Mesenchymal stem cell (in vitro differentiated cells and primary cell): ENCODE measurements around the gene CARD16.
"Not testable (repeated sequence)": the region's sequence is repeated elsewhere in the genome, so short reads cannot be mapped to it uniquely, and the experiment has no call there.

Experiments
- DNase-seq: peaks from one replicate; pipeline ENCODE4 v3.0.0-alpha.2; 2013
- H2AFZ ChIP-seq: one replicate; pipeline ENCODE4 v1.6.1; 2013; ENCODE audit warnings: low read depth, mild to moderate bottlenecking, control low read depth, inconsistent platforms, low read length, moderate library complexity
- H2AK5ac ChIP-seq: 2 replicates; pipeline ENCODE4 v1.6.1; 2013; ENCODE audit warnings: low read length, moderate library complexity, mild to moderate bottlenecking, inconsistent platforms; ENCODE audit not compliant: severe bottlenecking
- H2BK120ac ChIP-seq: one replicate; pipeline ENCODE4 v1.6.1; 2013; ENCODE audit warnings: low read depth, mild to moderate bottlenecking, inconsistent platforms, low read length, moderate library complexity
- H2BK12ac ChIP-seq, 2 experiments: one replicate each; pipeline ENCODE4 v1.6.1; 2013; ENCODE audit warnings: inconsistent platforms in 2 of 2, low read length in 2 of 2, mild to moderate bottlenecking in 2 of 2, moderate library complexity in 2 of 2, control low read depth in 1 of 2
- H2BK15ac ChIP-seq: one replicate; pipeline ENCODE4 v1.6.1; 2013; ENCODE audit warnings: mild to moderate bottlenecking, low read depth, inconsistent platforms; ENCODE audit not compliant: poor library complexity, severe bottlenecking
- H2BK5ac ChIP-seq: 2 replicates; pipeline ENCODE4 v1.6.1; 2013; ENCODE audit warnings: low read depth, mild to moderate bottlenecking, low read length, control low read depth, inconsistent platforms; ENCODE audit not compliant: poor library complexity, severe bottlenecking
- H3K14ac ChIP-seq, 2 experiments: one replicate each; pipeline ENCODE4 v1.6.1; 2013; ENCODE audit warnings: inconsistent platforms in 2 of 2, low read length in 2 of 2, control low read depth in 1 of 2, mild to moderate bottlenecking in 1 of 2, moderate library complexity in 1 of 2
- H3K18ac ChIP-seq, 2 experiments: one replicate each; pipeline ENCODE4 v1.6.1; 2013; ENCODE audit warnings: inconsistent platforms in 2 of 2, low read length in 2 of 2, control low read depth in 1 of 2, low read depth in 1 of 2, mild to moderate bottlenecking in 1 of 2
- H3K23ac ChIP-seq, 2 experiments: one replicate each; pipeline ENCODE4 v1.6.1; 2013; ENCODE audit warnings: inconsistent platforms in 2 of 2, low read length in 2 of 2, mild to moderate bottlenecking in 2 of 2, moderate library complexity in 2 of 2, control low read depth in 1 of 2
- H3K27ac ChIP-seq: 2 replicates; pipeline ENCODE4 v1.5.1; 2013; ENCODE audit warnings: mild to moderate bottlenecking, moderate library complexity, low read length, control low read depth, inconsistent platforms; ENCODE audit not compliant: poor library complexity, severe bottlenecking
- H3K27me3 ChIP-seq, 2 experiments: 2 replicates each; pipeline versions ENCODE4 v1.6.1 to v1.7.0; 2013; ENCODE audit warnings: low read length in 2 of 2, mild to moderate bottlenecking in 2 of 2, moderate library complexity in 2 of 2, control low read depth in 1 of 2, inconsistent platforms in 1 of 2; ENCODE audit not compliant: control insufficient read depth in 1 of 2, insufficient read depth in 1 of 2
- H3K36me3 ChIP-seq, 2 experiments: 2 replicates each; pipeline versions ENCODE4 v1.6.1 to v1.7.0; 2013; ENCODE audit warnings: low read length in 2 of 2, control low read depth in 1 of 2, inconsistent platforms in 1 of 2, low read depth in 1 of 2, mild to moderate bottlenecking in 1 of 2; ENCODE audit not compliant: insufficient read depth in 2 of 2, control insufficient read depth in 1 of 2
- H3K4ac ChIP-seq, 2 experiments: one replicate each; pipeline ENCODE4 v1.6.1; 2013; ENCODE audit warnings: inconsistent platforms in 2 of 2, low read length in 2 of 2, mild to moderate bottlenecking in 2 of 2, moderate library complexity in 2 of 2, control low read depth in 1 of 2, low read depth in 1 of 2
- H3K4me1 ChIP-seq: 2 replicates; pipeline ENCODE4 v1.6.1; 2013; ENCODE audit warnings: low read depth, low read length, control low read depth; ENCODE audit not compliant: control insufficient read depth, insufficient read depth
- H3K4me2 ChIP-seq: 2 replicates; pipeline ENCODE4 v1.6.1; 2013; ENCODE audit warnings: low read length, mild to moderate bottlenecking, inconsistent platforms; ENCODE audit not compliant: poor library complexity, severe bottlenecking
- H3K4me3 ChIP-seq, 2 experiments: 2 replicates each; pipeline versions ENCODE4 v1.5.1 to v1.7.0; 2013; ENCODE audit warnings: low read length in 2 of 2, mild to moderate bottlenecking in 2 of 2, control low read depth in 1 of 2, low read depth in 1 of 2; ENCODE audit not compliant: insufficient read depth in 1 of 2
- H3K79me1 ChIP-seq: replicated peaks from 2 replicates; pipeline ENCODE4 v1.6.1; 2013; ENCODE audit warnings: mild to moderate bottlenecking, control low read depth, low read length, inconsistent platforms; ENCODE audit not compliant: poor library complexity, severe bottlenecking
- H3K9ac ChIP-seq: 2 replicates; pipeline ENCODE4 v1.7.0; 2013; ENCODE audit warnings: mild to moderate bottlenecking, low read length, moderate library complexity
- H3K9me3 ChIP-seq: 2 replicates; pipeline ENCODE4 v1.7.0; 2013; ENCODE audit warnings: mild to moderate bottlenecking, low read length; ENCODE audit not compliant: control insufficient read depth
- H4K8ac ChIP-seq: one replicate; pipeline ENCODE4 v1.6.1; 2013; ENCODE audit warnings: inconsistent platforms, mild to moderate bottlenecking, low read length, moderate library complexity
- H4K91ac ChIP-seq: one replicate; pipeline ENCODE4 v1.6.1; 2013; ENCODE audit warnings: mild to moderate bottlenecking, low read length, inconsistent platforms
- WGBS: methylation state at CpG from one replicate; pipeline ENCODE4 v1.1.7; 2013; ENCODE audit warnings: mixed read lengths; 5-methylcytosine and 5-hydroxymethylcytosine counted together

CARD16 gene

DNA sequence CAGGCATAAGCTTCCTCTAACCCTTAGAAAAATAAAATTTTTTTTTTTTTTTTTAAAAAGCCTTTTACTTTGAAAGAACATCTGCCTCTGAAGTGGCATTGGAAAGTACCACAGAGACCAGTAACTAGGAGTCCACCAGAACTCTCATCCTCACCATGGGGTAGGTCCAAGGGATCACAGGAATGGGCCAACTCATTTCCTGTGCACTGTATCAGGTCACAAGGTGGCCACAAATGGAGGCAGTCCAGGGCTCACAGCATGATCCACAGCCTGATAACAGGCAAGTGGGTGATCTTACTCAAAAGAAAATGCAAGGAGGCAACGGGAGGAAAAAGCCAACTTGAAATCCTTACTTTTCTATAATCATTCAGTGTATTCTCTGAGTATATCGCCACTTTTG is 24.6 kb upstream of the CARD16 start:
- H3K18ac ChIP-seq, H3K23ac ChIP-seq, H2BK120ac ChIP-seq, H3K14ac ChIP-seq, DNase-seq, H3K9ac ChIP-seq, H3K4me1 ChIP-seq, H3K4me3 ChIP-seq, H3K4me2 ChIP-seq, H3K27me3 ChIP-seq, H2BK5ac ChIP-seq, H2BK12ac ChIP-seq, H2AFZ ChIP-seq, H3K27ac ChIP-seq, H3K9me3 ChIP-seq, H3K36me3 ChIP-seq, H2BK15ac ChIP-seq, H4K91ac ChIP-seq, H3K79me1 ChIP-seq, H2AK5ac ChIP-seq, H3K4ac ChIP-seq, H4K8ac ChIP-seq: not testable (repeated sequence)
- no CpG with 5 or more reads among the region's 2 CpGs for WGBS

DNA sequence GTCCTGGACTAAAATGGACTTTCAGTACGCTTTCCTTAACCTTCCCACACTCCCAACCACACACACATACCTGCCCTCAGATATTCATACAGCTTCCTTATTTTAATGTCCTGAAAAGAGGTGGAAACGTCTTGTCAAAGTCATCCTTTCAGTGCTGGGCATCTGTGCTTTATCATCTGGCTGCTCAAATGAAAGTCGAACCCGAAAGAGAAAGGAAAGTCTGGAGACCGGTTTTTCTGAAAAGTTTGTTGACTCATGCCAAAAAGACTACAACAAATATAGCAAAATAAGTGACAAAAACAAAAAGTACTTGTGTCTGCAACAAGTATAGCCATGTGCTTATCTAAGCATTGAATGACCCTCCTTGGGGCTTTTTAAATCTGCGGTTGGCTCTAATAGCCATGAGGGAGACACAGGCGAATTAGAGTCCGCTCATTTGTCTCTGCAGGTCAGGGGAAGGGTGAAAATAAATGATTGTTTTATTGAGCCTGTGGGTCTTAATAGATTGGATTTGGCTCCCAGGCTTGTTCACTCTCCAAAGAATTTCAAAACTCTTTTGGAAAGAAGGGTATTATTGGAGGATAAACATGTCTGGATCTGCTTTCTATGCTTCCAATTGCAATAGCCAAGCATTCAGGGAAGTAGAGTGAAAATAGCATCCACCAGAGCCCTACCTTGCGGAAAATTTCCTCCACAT is 18.3 kb upstream of the CARD16 start:
- not testable (repeated sequence) for H3K14ac ChIP-seq, H2BK12ac ChIP-seq, H3K36me3 ChIP-seq, H3K4me2 ChIP-seq, H2BK5ac ChIP-seq, H3K4ac ChIP-seq, H2AFZ ChIP-seq, H3K9ac ChIP-seq, H3K9me3 ChIP-seq, H2AK5ac ChIP-seq, H2BK120ac ChIP-seq, DNase-seq, H3K23ac ChIP-seq, H3K27me3 ChIP-seq, H4K8ac ChIP-seq, H3K27ac ChIP-seq, H3K4me1 ChIP-seq, H3K79me1 ChIP-seq, H3K18ac ChIP-seq, H4K91ac ChIP-seq, H2BK15ac ChIP-seq
- 54% methylated on average over 6 of the region's 9 CpGs for WGBS
- peak overlapping the region in 1 of 2 experiments; percentile 42 for H3K4me3 ChIP-seq

DNA sequence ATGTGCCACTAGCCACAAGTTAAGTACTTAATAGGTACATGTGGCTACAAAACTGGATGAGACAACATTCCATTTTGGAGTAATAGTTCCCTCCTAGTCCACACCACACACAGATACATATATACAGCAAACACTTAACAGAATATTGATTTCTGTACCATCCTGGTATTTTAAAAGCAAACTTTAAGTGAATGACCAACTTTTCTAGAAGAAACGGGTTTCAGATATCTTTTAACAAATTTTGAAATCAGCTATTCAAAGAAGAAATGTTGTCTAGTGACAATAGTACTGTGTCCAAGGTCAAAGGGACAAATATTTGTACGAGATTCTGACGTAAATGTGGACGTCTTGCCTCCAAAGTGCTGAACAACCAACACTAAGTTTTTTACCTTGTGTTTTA is 12.3 kb upstream of the CARD16 start:
- DNase-seq = no peak
- no peaks in the 10 kb centered on the region for H3K79me1 ChIP-seq
- no peaks in the 10 kb centered on the region for H3K9me3 ChIP-seq
- H4K8ac ChIP-seq = no peak overlapping the region
- no peak overlapping the region for H3K27ac ChIP-seq
- no peak overlapping the region for H2BK12ac ChIP-seq
- H2BK5ac ChIP-seq = no peak overlapping the region
- no peak overlapping the region for H2BK15ac ChIP-seq
- H4K91ac ChIP-seq = no peak overlapping the region
- H3K4ac ChIP-seq = no peak overlapping the region
- H3K9ac ChIP-seq = no peak overlapping the region
- no CpG with 5 or more reads among the region's 4 CpGs for WGBS
- no peak overlapping the region for H3K18ac ChIP-seq
- H3K4me1 ChIP-seq = no peaks in the 10 kb centered on the region
- H2BK120ac ChIP-seq = no peak overlapping the region
- no peaks in the 10 kb centered on the region for H3K36me3 ChIP-seq
- H2AFZ ChIP-seq = no peak overlapping the region
- no peak overlapping the region for H3K4me3 ChIP-seq
- H3K14ac ChIP-seq = no peak overlapping the region
- H3K4me2 ChIP-seq = no peak overlapping the region
- H3K27me3 ChIP-seq = no peaks in the 10 kb centered on the region
- H2AK5ac ChIP-seq = no peak overlapping the region
- no peak overlapping the region for H3K23ac ChIP-seq

GRCh38 chr11:105056446-105056845 is 11.3 kb upstream of the CARD16 start:
- Histone ChIP-seq H2AFZ (no peak overlapping the region), H3K9ac (no peak overlapping the region), H3K9me3 (no peaks in the 10 kb centered on the region), H3K27me3 (no peaks in the 10 kb centered on the region), H3K4me2 (no peak overlapping the region), H3K4me1 (no peaks in the 10 kb centered on the region), H2BK120ac (no peak overlapping the region), H4K91ac (no peak overlapping the region), H2AK5ac (no peak overlapping the region), H3K4ac (no peak overlapping the region), H3K14ac (no peak overlapping the region), H2BK5ac (no peak overlapping the region), H4K8ac (no peak overlapping the region), H3K79me1 (no peaks in the 10 kb centered on the region), H3K4me3 (no peak overlapping the region), H3K27ac (no peak overlapping the region), H2BK15ac (no peak overlapping the region), H3K18ac (no peak overlapping the region), H3K23ac (peak overlapping the region in 1 of 2 experiments; percentile 64), H2BK12ac (no peak overlapping the region), H3K36me3 (no peaks in the 10 kb centered on the region)
- no peak for DNase-seq
- WGBS = 100% methylated on average over 1 of the region's 1 CpG
